CD8-positive, alpha-beta memory T cell (primary cell): ENCODE results near the gene BCR. TPM values are rescaled to one million over a fixed set of nuclear protein-coding genes. Genes with fewer than 3 reads are reported as not detected.

Source experiments
- CTCF ChIA-PET: fragments of 350-600 bp; sonication (Branson Sonifier 250); formaldehyde crosslinking; loops from one replicate; lab custom pipeline; 2021; ENCODE audit warnings: antibody characterized with exemption; lab: Charles Lee
- POLR2A ChIA-PET: fragments of 350-600 bp; sonication (Branson Sonifier 250); formaldehyde crosslinking; loops from one replicate; lab custom pipeline; 2021; ENCODE audit warnings: antibody characterized with exemption; lab: Charles Lee
- DNase-seq, 5 donors: peaks; one replicate each; pipeline versions ENCODE4 v3.0.0 to v3.0.0-alpha.2; 2020 to 2022; ENCODE audit warnings: mixed read lengths in 1 of 5
- H3K27ac ChIP-seq: one replicate; pipeline ENCODE4 v1.7.0; 2013; ENCODE audit warnings: low read depth, mild to moderate bottlenecking, low read length, moderate library complexity
- H3K27me3 ChIP-seq: 2 replicates; pipeline ENCODE4 v1.7.0; 2013; ENCODE audit warnings: low read length, mild to moderate bottlenecking; ENCODE audit not compliant: insufficient read depth, poor library complexity, severe bottlenecking
- H3K36me3 ChIP-seq: 2 replicates; pipeline ENCODE4 v1.7.0; 2013; ENCODE audit warnings: mild to moderate bottlenecking, low read length, moderate library complexity; ENCODE audit not compliant: insufficient read depth
- H3K4me1 ChIP-seq: 2 replicates; pipeline ENCODE4 v1.7.0; 2013; ENCODE audit warnings: mild to moderate bottlenecking, low read length, moderate library complexity; ENCODE audit not compliant: insufficient read depth
- H3K4me3 ChIP-seq: 2 replicates; pipeline ENCODE4 v1.7.0; 2013; ENCODE audit warnings: mild to moderate bottlenecking, low read length
- H3K9me3 ChIP-seq: 2 replicates; pipeline ENCODE4 v1.7.0; 2013; ENCODE audit warnings: mild to moderate bottlenecking, low read length
- H3K27ac Mint-ChIP-seq, 8 donors: one replicate each; pipeline ENCODE4 v1.8.0; 2020 to 2021; ENCODE audit warnings: mixed read lengths in 8 of 8, mild to moderate bottlenecking in 6 of 8, inconsistent platforms in 3 of 8, moderate library complexity in 3 of 8
- H3K27me3 Mint-ChIP-seq, 2 donors: one replicate each; pipeline ENCODE4 v1.8.0; 2020 to 2021; ENCODE audit warnings: mixed read lengths in 2 of 2, mild to moderate bottlenecking in 1 of 2, moderate library complexity in 1 of 2
- H3K36me3 Mint-ChIP-seq, 3 donors: one replicate each; pipeline ENCODE4 v1.8.0; 2020 to 2021; ENCODE audit warnings: mixed read lengths in 3 of 3, inconsistent platforms in 1 of 3, mild to moderate bottlenecking in 1 of 3
- H3K4me1 Mint-ChIP-seq, 3 donors: one replicate each; pipeline ENCODE4 v1.8.0; 2020 to 2021; ENCODE audit warnings: mixed read lengths in 3 of 3, inconsistent platforms in 1 of 3, mild to moderate bottlenecking in 1 of 3
- H3K4me3 Mint-ChIP-seq, 7 donors: one replicate each; pipeline ENCODE4 v1.8.0; 2020 to 2021; ENCODE audit warnings: mixed read lengths in 7 of 7, mild to moderate bottlenecking in 6 of 7, moderate library complexity in 4 of 7, inconsistent platforms in 2 of 7
- H3K9me3 Mint-ChIP-seq, 5 donors: one replicate each; pipeline ENCODE4 v1.8.0; 2020 to 2022; ENCODE audit warnings: mixed read lengths in 5 of 5, mild to moderate bottlenecking in 3 of 5, moderate library complexity in 2 of 5, inconsistent platforms in 1 of 5
- polyA plus RNA-seq: library from polyadenylated mRNA; unstranded; fragments of 300-500 nt; fragmentation: Illumina TruSeq; gene quantifications from one replicate; pipeline ENCODE4 v1.2.3, GENCODE V29; 2021
- total RNA-seq, 2 experiments: library from RNA; stranded (reverse); gene quantifications; one replicate each; pipeline ENCODE4 v1.2.3, GENCODE V29; 2021

BCR gene
- total and polyA plus RNA-seq, 3 experiments from 2014 or later: 18.4 to 34.7 (median 33.2) TPM

DNA sequence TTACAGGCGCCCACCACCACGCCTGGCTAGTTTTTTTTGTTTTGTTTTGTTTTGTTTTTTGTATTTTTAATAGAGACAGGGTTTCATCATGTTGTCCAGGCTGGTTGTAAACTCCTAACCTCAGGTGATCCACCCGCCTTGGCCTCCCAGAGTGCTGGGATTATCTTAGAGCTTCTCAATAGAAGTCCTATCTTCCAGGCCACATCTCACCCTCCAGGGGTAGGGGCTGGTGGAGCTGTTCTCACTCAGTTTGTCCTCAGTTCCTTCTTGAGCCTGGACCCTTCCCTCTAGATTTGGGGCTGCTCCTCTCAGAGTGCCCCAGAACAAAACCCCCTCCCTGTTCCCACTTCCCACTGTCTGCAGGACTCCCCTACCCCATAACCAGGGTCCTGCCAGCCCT is 31.3 kb downstream of the BCR start:
- Mint-ChIP-seq H3K4me1 (peaks cover 44 to 70% (median 60%) of the 10 kb centered on the region in 3 donors), H3K4me3 (no peak overlapping the region), H3K27ac (no peak overlapping the region), H3K27me3 (no peaks in the 10 kb centered on the region), H3K36me3 (peaks cover 0 to 17% (median 6%) of the 10 kb centered on the region in 3 donors), H3K9me3 (no peaks in the 10 kb centered on the region)
- Histone ChIP-seq H3K9me3 (no peaks in the 10 kb centered on the region), H3K36me3 (no peaks in the 10 kb centered on the region), H3K27me3 (no peaks in the 10 kb centered on the region), H3K4me3 (no peak overlapping the region), H3K4me1 (peaks cover 35% of the 10 kb centered on the region), H3K27ac (peak overlapping the region; percentile 25)
- ChIA-PET CTCF (interaction anchor here (1.6 kb wide), 1 partner anchor 38 kb away, joined by 3 read pairs; no protein-coding TSS in a partner anchor), POLR2A (interaction anchor here (1.1 kb wide), 1 partner anchor 14 kb away, joined by 3 read pairs; no protein-coding TSS in a partner anchor)
- no peak for DNase-seq

- ChIA-PET CTCF (interaction anchor here (1.4 to 1.6 kb wide), 2 partner anchors 34 to 38 kb away, joined by 3 to 4 read pairs; no protein-coding TSS in a partner anchor), POLR2A (interaction anchor here (1.1 kb wide), 1 partner anchor 14 kb away, joined by 3 read pairs; no protein-coding TSS in a partner anchor)
- H3K4me3 ChIP-seq: no peak overlapping the region
- H3K4me3 Mint-ChIP-seq: no peak overlapping the region
- no peaks in the 10 kb centered on the region for H3K27me3 ChIP-seq
- H3K36me3 ChIP-seq: no peaks in the 10 kb centered on the region
- H3K36me3 Mint-ChIP-seq: peaks cover 0 to 13% (median 2%) of the 10 kb centered on the region in 3 donors
- no peaks in the 10 kb centered on the region for H3K27me3 Mint-ChIP-seq
- H3K9me3 Mint-ChIP-seq: no peaks in the 10 kb centered on the region
- H3K27ac Mint-ChIP-seq: peak overlapping the region in 3 of 8 donors; percentile 15 to 52 (median 17)
- peaks cover 42% of the 10 kb centered on the region for H3K4me1 ChIP-seq
- no peaks in the 10 kb centered on the region for H3K9me3 ChIP-seq
- H3K27ac ChIP-seq: peak overlapping the region; percentile 25
- no peak for DNase-seq
- H3K4me1 Mint-ChIP-seq: peaks cover 48 to 72% (median 61%) of the 10 kb centered on the region in 3 donors
Observed at GRCh38 chr22:23212061-23213021, 32.0 kb downstream of the BCR start.

- POLR2A ChIA-PET: no interaction called here
- Histone ChIP-seq H3K27ac (no peak overlapping the region), H3K36me3 (no peaks in the 10 kb centered on the region), H3K4me1 (peaks cover 50% of the 10 kb centered on the region), H3K4me3 (no peak overlapping the region), H3K27me3 (no peaks in the 10 kb centered on the region), H3K9me3 (no peaks in the 10 kb centered on the region)
- Mint-ChIP-seq H3K4me3 (peak overlapping the region in 1 of 7 donors; percentile 48), H3K9me3 (no peaks in the 10 kb centered on the region), H3K36me3 (peaks cover 0 to 9% (median 2%) of the 10 kb centered on the region in 3 donors), H3K27me3 (no peaks in the 10 kb centered on the region), H3K27ac (peak overlapping the region in 5 of 8 donors; percentile 35 to 67 (median 55)), H3K4me1 (peaks cover 54 to 75% (median 62%) of the 10 kb centered on the region in 3 donors)
- no peak for DNase-seq
- CTCF ChIA-PET: interaction anchor here (1.4 to 1.6 kb wide), 2 partner anchors 35 to 39 kb away, joined by 3 to 4 read pairs; no protein-coding TSS in a partner anchor
Observed at GRCh38 chr22:23213022-23213555, 32.8 kb downstream of the BCR start.

- Mint-ChIP-seq H3K27ac (peak overlapping the region in 6 of 8 donors; percentile 17 to 67 (median 40)), H3K4me3 (peak overlapping the region in 1 of 7 donors; percentile 27), H3K27me3 (no peaks in the 10 kb centered on the region), H3K4me1 (peaks cover 61 to 80% (median 68%) of the 10 kb centered on the region in 3 donors), H3K36me3 (peaks cover 0 to 7% (median 1%) of the 10 kb centered on the region in 3 donors), H3K9me3 (no peaks in the 10 kb centered on the region)
- H3K9me3 ChIP-seq: no peaks in the 10 kb centered on the region
- POLR2A ChIA-PET: no interaction called here
- H3K4me1 ChIP-seq: peaks cover 56% of the 10 kb centered on the region
- H3K27me3 ChIP-seq: no peaks in the 10 kb centered on the region
- CTCF ChIA-PET: interaction anchor here (1.4 kb wide), 1 partner anchor 35 kb away, joined by 4 read pairs; no protein-coding TSS in a partner anchor
- DNase-seq: no peak
- H3K4me3 ChIP-seq: no peak overlapping the region
- no peaks in the 10 kb centered on the region for H3K36me3 ChIP-seq
- H3K27ac ChIP-seq: no peak overlapping the region
Observed at GRCh38 chr22:23213581-23214334, 33.4 kb downstream of the BCR start.

DNA sequence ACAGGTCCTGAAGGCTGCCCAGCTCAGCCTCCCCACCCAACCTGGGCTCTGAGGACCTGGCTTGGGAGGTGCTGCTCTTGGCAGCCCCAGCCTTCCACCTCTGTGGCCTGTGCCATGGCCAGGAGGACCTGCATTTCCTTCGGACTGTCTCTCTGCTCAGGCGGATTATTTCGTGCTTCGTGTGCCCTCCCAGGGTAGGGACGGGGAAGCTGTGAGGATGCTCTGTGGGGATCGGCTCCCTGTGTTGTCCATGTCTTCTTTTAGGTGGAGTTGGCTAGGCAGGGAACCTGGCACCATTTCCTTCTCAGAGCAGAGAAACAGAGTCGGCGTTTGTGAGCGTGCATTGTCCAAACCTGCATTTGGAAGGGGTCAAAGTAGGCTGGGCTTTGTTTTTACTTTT is 34.1 kb downstream of the BCR start:
- no peaks in the 10 kb centered on the region for H3K36me3 ChIP-seq
- Mint-ChIP-seq H3K9me3 (no peaks in the 10 kb centered on the region), H3K4me3 (no peak overlapping the region), H3K36me3 (peaks cover 0 to 5% (median 0%) of the 10 kb centered on the region in 3 donors), H3K4me1 (peaks cover 66 to 84% (median 75%) of the 10 kb centered on the region in 3 donors), H3K27ac (peak overlapping the region in 4 of 8 donors; percentile 6 to 49 (median 30)), H3K27me3 (no peaks in the 10 kb centered on the region)
- ChIA-PET POLR2A (interaction anchor here (0.6 kb wide), 1 partner anchor 39 kb away, joined by 4 read pairs; no protein-coding TSS in a partner anchor), CTCF (no interaction called here)
- H3K9me3 ChIP-seq: no peaks in the 10 kb centered on the region
- no peak for DNase-seq
- no peak overlapping the region for H3K4me3 ChIP-seq
- H3K27me3 ChIP-seq: no peaks in the 10 kb centered on the region
- H3K4me1 ChIP-seq: peaks cover 63% of the 10 kb centered on the region
- H3K27ac ChIP-seq: no peak overlapping the region

DNA sequence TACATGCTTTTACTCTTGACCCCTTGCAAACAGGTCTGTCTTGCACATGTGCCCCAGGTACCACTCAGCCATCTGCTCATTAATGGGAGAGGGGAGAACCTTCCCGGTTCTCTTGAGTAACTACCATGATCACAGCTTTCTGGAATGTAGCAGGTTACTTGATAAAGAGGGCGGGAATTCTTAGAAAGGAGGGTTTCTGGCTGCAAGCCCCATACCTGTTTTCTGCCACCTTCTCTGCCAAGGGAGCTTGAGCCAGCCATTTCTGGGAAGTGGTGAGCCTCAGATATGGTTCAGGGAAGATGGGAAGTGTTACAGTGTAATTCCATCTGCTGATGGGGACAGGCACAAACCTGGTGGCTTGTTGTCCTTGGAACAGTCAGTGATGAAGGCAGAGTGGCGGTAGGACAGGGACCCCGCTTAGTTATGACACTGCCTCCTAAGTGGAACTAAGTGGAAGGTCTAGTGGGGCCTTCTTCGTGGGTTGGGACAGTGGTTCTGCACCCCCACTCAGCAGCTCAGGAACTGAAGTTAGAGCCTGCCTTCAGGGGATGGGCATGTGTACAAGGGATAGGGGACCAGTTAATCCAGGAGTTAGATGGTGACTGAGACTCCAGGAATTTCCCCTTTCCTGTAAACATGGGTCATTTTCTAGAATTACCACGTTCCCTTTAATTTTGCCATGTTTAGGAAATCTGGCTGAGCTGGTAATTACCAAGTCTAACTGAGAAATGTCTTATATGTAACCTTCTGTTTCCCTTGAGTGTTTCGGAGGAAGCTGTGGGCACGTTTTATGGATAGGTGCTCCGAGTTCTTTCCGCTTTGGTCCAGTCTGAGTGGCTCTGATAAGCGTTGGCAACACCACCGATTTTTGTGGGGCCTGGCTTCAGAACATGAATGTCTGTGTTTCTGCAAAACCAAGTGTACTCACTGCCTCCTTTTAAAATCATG is 35.3 kb downstream of the BCR start:
- peak overlapping the region in 7 of 8 donors; percentile 75 to 91 (median 89) for H3K27ac Mint-ChIP-seq
- peaks cover 75 to 93% (median 84%) of the 10 kb centered on the region in 3 donors for H3K4me1 Mint-ChIP-seq
- no peak for DNase-seq
- Histone ChIP-seq H3K4me3 (no peak overlapping the region), H3K27me3 (no peaks in the 10 kb centered on the region), H3K4me1 (peaks cover 74% of the 10 kb centered on the region), H3K27ac (no peak overlapping the region), H3K36me3 (no peaks in the 10 kb centered on the region), H3K9me3 (no peaks in the 10 kb centered on the region)
- CTCF ChIA-PET: interaction anchor here (0.6 to 1.2 kb wide), 3 partner anchors 14 to 38 kb away, joined by 3 to 4 read pairs (median 3); no protein-coding TSS in a partner anchor
- peaks cover 0 to 3% (median 0%) of the 10 kb centered on the region in 3 donors for H3K36me3 Mint-ChIP-seq
- H3K4me3 Mint-ChIP-seq: peak overlapping the region in 4 of 7 donors; percentile 67 to 74 (median 72)
- POLR2A ChIA-PET: no interaction called here
- H3K9me3 Mint-ChIP-seq: no peaks in the 10 kb centered on the region
- no peaks in the 10 kb centered on the region for H3K27me3 Mint-ChIP-seq
